Fibroblast of the aortic adventitia (primary cell): Measurements from ENCODE around the gene HK3. TPM values are rescaled to one million over a fixed set of nuclear protein-coding genes. Genes with fewer than 3 reads are reported as not detected.

ENCODE experiments used
- DNase-seq: peaks from one replicate; pipeline ENCODE4 v3.0.0-alpha.2; 2010; ENCODE audit warnings: low read depth
- H3K4me3 ChIP-seq: 2 replicates; pipeline ENCODE4 v1.5.1; 2011; ENCODE audit warnings: low read depth, mild to moderate bottlenecking, control low read depth, low read length, moderate library complexity
- CTCF ChIP-seq: IDR thresholded peaks from 2 replicates; pipeline ENCODE4 v1.5.1; 2011; ENCODE audit warnings: mild to moderate bottlenecking, low read length, control low read depth, inconsistent platforms; ENCODE audit not compliant: insufficient read depth
- total RNA-seq: library from RNA; depleted of rRNA; stranded (reverse); fragments of >200 nt; gene quantifications from 2 replicates; pipeline ENCODE4 v1.2.3, GENCODE V29; 2012; ENCODE audit warnings: low replicate concordance

Gene HK3
- total RNA-seq, 1 donor = not detected

GRCh38 chr5:176848651-176849050 is 50.5 kb downstream of the HK3 start:
- no peak for DNase-seq
- H3K4me3 ChIP-seq = no peak overlapping the region
- no peak for TF ChIP-seq CTCF

- H3K4me3 ChIP-seq = no peak overlapping the region
- DNase-seq = no peak
- no peak for TF ChIP-seq CTCF
These were observed 51.3 kb downstream of the HK3 start for GRCh38 chr5:176847726-176848290.

- no peak for DNase-seq
- no peak overlapping the region for H3K4me3 ChIP-seq
- TF ChIP-seq CTCF = no peak
These were observed 52.0 kb downstream of the HK3 start for GRCh38 chr5:176847148-176847547.

GRCh38 chr5:176846335-176847140 is 52.6 kb downstream of the HK3 start:
- DNase-seq = no peak
- no peak for TF ChIP-seq CTCF
- no peak overlapping the region for H3K4me3 ChIP-seq

- no peak for DNase-seq
- TF ChIP-seq CTCF = no peak
These were observed 53.8 kb downstream of the HK3 start for GRCh38 chr5:176845392-176845713.

GRCh38 chr5:176844706-176845391 is 54.3 kb downstream of the HK3 start:
- no peak for TF ChIP-seq CTCF
- no peak for DNase-seq
- H3K4me3 ChIP-seq = no peak overlapping the region

More at GRCh38 chr5:176845392-176845713, 53.8 kb downstream of the HK3 start:
- no peak overlapping the region for H3K4me3 ChIP-seq
